Endothelial cell (in vitro differentiated cells): ENCODE data around the gene SCN4B. TPM values are rescaled to one million over a fixed set of nuclear protein-coding genes. Genes with fewer than 3 reads are reported as not detected.

ENCODE experiments used
- DNase-seq: peaks from one replicate; pipeline ENCODE4 v3.0.0; 2021; ENCODE audit warnings: low spot score
- H3K27ac Mint-ChIP-seq: one replicate; pipeline ENCODE4 v1.8.0; 2021; ENCODE audit warnings: mixed read lengths, inconsistent platforms; ENCODE audit not compliant: unreplicated experiment
- H3K27me3 Mint-ChIP-seq: one replicate; pipeline ENCODE4 v1.8.0; 2021; ENCODE audit warnings: mild to moderate bottlenecking, moderate library complexity, mixed read lengths, inconsistent platforms; ENCODE audit not compliant: unreplicated experiment
- H3K36me3 Mint-ChIP-seq: one replicate; pipeline ENCODE4 v1.8.0; 2021; ENCODE audit warnings: mild to moderate bottlenecking, low read depth, mixed read lengths, inconsistent platforms; ENCODE audit not compliant: unreplicated experiment
- H3K4me1 Mint-ChIP-seq: one replicate; pipeline ENCODE4 v1.8.0; 2021; ENCODE audit warnings: mild to moderate bottlenecking, mixed read lengths, inconsistent platforms; ENCODE audit not compliant: unreplicated experiment
- H3K4me3 Mint-ChIP-seq: one replicate; pipeline ENCODE4 v1.8.0; 2021; ENCODE audit warnings: mild to moderate bottlenecking, mixed read lengths, inconsistent platforms; ENCODE audit not compliant: unreplicated experiment
- H3K9me3 Mint-ChIP-seq: one replicate; pipeline ENCODE4 v1.8.0; 2021; ENCODE audit warnings: mixed read lengths, inconsistent platforms; ENCODE audit not compliant: unreplicated experiment
- CTCF ChIP-seq: fragments of 200-600 bp; sonication (generic); IDR thresholded peaks from one replicate; pipeline ENCODE4 v1.5.0; 2021; ENCODE audit warnings: antibody characterized with exemption; ENCODE audit not compliant: unreplicated experiment
- total RNA-seq: library from RNA; stranded (reverse); fragmentation: NEBNext Ultra II Directional; extraction: Animal tissue kit (Norgen Biotek cat#: 25700); gene quantifications from one replicate; pipeline ENCODE4 v1.2.1, GENCODE V29; 2021; ENCODE audit not compliant: unreplicated experiment

The SCN4B gene
- total RNA-seq, 1 donor from 2014 or later = 3.1 TPM

- Mint-ChIP-seq H3K27ac (no peak overlapping the region), H3K9me3 (no peaks in the 10 kb centered on the region), H3K4me3 (no peak overlapping the region), H3K4me1 (peaks cover 12% of the 10 kb centered on the region), H3K27me3 (peaks cover 13% of the 10 kb centered on the region), H3K36me3 (no peaks in the 10 kb centered on the region)
- TF ChIP-seq CTCF = no peak
- no peak for DNase-seq
Measured at GRCh38 chr11:118151431-118151830, 1.2 kb downstream of the SCN4B start.

- no peak for DNase-seq
- TF ChIP-seq CTCF = no peak
- H3K4me1 Mint-ChIP-seq = peaks cover 16% of the 10 kb centered on the region
- no peak overlapping the region for H3K4me3 Mint-ChIP-seq
- no peaks in the 10 kb centered on the region for H3K9me3 Mint-ChIP-seq
- no peaks in the 10 kb centered on the region for H3K36me3 Mint-ChIP-seq
- peaks cover 13% of the 10 kb centered on the region for H3K27me3 Mint-ChIP-seq
- H3K27ac Mint-ChIP-seq = no peak overlapping the region
Measured at GRCh38 chr11:118149493-118149892, 3.1 kb downstream of the SCN4B start.

GRCh38 chr11:118148856-118149255, 3.8 kb downstream of the SCN4B start:
- Mint-ChIP-seq H3K27me3 (peaks cover 12% of the 10 kb centered on the region), H3K4me1 (peaks cover 17% of the 10 kb centered on the region), H3K4me3 (no peak overlapping the region), H3K27ac (no peak overlapping the region), H3K36me3 (no peaks in the 10 kb centered on the region), H3K9me3 (no peaks in the 10 kb centered on the region)
- no peak for TF ChIP-seq CTCF
- DNase-seq = no peak

GRCh38 chr11:118148240-118148639, 4.4 kb downstream of the SCN4B start:
- Mint-ChIP-seq H3K4me1 (peaks cover 17% of the 10 kb centered on the region), H3K9me3 (no peaks in the 10 kb centered on the region), H3K27ac (no peak overlapping the region), H3K36me3 (no peaks in the 10 kb centered on the region), H3K4me3 (no peak overlapping the region), H3K27me3 (peaks cover 11% of the 10 kb centered on the region)
- no peak for DNase-seq
- TF ChIP-seq CTCF = no peak

GRCh38 chr11:118147502-118147901, 5.1 kb downstream of the SCN4B start:
- no peaks in the 10 kb centered on the region for H3K9me3 Mint-ChIP-seq
- H3K4me1 Mint-ChIP-seq = peaks cover 17% of the 10 kb centered on the region
- H3K4me3 Mint-ChIP-seq = peak overlapping the region; percentile 27
- TF ChIP-seq CTCF = no peak
- peak overlapping the region; percentile 26 for H3K27ac Mint-ChIP-seq
- H3K36me3 Mint-ChIP-seq = no peaks in the 10 kb centered on the region
- peaks cover 11% of the 10 kb centered on the region for H3K27me3 Mint-ChIP-seq
- DNase-seq = no peak
